Upper lobe of left lung (tissue), 6 donors: ENCODE data around the gene VKORC1. TPM values are rescaled to one million over a fixed set of nuclear protein-coding genes. Genes with fewer than 3 reads are reported as not detected.
A peak's percentile ranks its signal among the peaks of the same experiment; 100 is the strongest.

Source experiments
- ATAC-seq, 2 donors: fragments of 200-7000 bp; cut with Tn5 transposase; one replicate each; pipeline ENCODE4 v1.9.1; 2022; ENCODE audit warnings: mild to moderate bottlenecking in 2 of 2, moderate library complexity in 2 of 2; ENCODE audit not compliant: low FRiP score in 2 of 2
- DNase-seq, 2 donors: peaks; one replicate each; pipeline ENCODE4 v3.0.0-alpha.2; 2019 to 2020
- H3K27ac ChIP-seq, 4 donors: fragments of 200-600 bp; sonication (generic); one replicate each; pipeline ENCODE4 v1.5.1; 2016 to 2019
- H3K27me3 ChIP-seq, 4 donors: fragments of 200-600 bp; sonication (generic); one replicate each; pipeline ENCODE4 v1.5.1; 2017 to 2019
- H3K36me3 ChIP-seq, 4 donors: fragments of 200-600 bp; sonication (generic); one replicate each; pipeline ENCODE4 v1.5.1; 2016 to 2019
- H3K4me1 ChIP-seq, 4 donors: fragments of 200-600 bp; sonication (generic); one replicate each; pipeline ENCODE4 v1.5.1; 2018 to 2019
- H3K4me3 ChIP-seq, 4 donors: fragments of 200-600 bp; sonication (generic); one replicate each; pipeline ENCODE4 v1.5.1; 2017 to 2019; ENCODE audit warnings: mild to moderate bottlenecking in 2 of 4, moderate library complexity in 1 of 4
- H3K9me3 ChIP-seq, 4 donors: fragments of 200-600 bp; sonication (generic); one replicate each; pipeline ENCODE4 v1.5.1; 2018 to 2019
- EP300 ChIP-seq, 4 donors: sonication (generic); formaldehyde crosslinking; IDR thresholded peaks; one replicate each; pipeline ENCODE4 v1.5.1; 2017; ENCODE audit warnings: antibody characterized with exemption in 4 of 4, control low read depth in 2 of 4
- POLR2A ChIP-seq, 4 donors: fragments of 450-650 bp; IDR thresholded peaks; one replicate each; pipeline ENCODE4 v1.5.1; 2016 to 2017; ENCODE audit warnings: antibody characterized with exemption in 4 of 4, mild to moderate bottlenecking in 2 of 4
- POLR2AphosphoS5 ChIP-seq, 2 donors: sonication (generic); formaldehyde crosslinking; IDR thresholded peaks; one replicate each; pipeline ENCODE4 v1.5.1; 2017; ENCODE audit warnings: antibody characterized with exemption in 2 of 2
- WGBS, 2 donors: methylation state at CpG; one replicate each; pipeline ENCODE4 v1.1.5; 2017 to 2018; 5-methylcytosine and 5-hydroxymethylcytosine counted together
- total RNA-seq, 6 donors: library from RNA; depleted of rRNA in 4 of 6; stranded (reverse); fragments of >200 nt in 4 of 6; gene quantifications; one replicate each; pipeline versions ENCODE4 v1.1.0 to v1.2.1, GENCODE V29; 2016 to 2021
- TF ChIP-seq, protein P1 (sequence below), 6 experiments: fragments of 450-650 bp in 4 of 6; fragments of 200-600 bp in 2 of 6; sonication (generic) in 2 of 6; IDR thresholded peaks; one replicate each; pipeline ENCODE4 v1.5.1; 2016 to 2019; ENCODE audit warnings: antibody characterized with exemption in 6 of 6
- donor health status: DM: no; HTN: no; CAD: no; lungs with moderate emphysema.
- donor health status: DM: no; HTN: yes; CAD: no; lungs with severe emphysema.

VKORC1 gene
- total RNA-seq, 6 donors from 2014 or later, result 37.7 to 105 (median 61.4) TPM

DNA sequence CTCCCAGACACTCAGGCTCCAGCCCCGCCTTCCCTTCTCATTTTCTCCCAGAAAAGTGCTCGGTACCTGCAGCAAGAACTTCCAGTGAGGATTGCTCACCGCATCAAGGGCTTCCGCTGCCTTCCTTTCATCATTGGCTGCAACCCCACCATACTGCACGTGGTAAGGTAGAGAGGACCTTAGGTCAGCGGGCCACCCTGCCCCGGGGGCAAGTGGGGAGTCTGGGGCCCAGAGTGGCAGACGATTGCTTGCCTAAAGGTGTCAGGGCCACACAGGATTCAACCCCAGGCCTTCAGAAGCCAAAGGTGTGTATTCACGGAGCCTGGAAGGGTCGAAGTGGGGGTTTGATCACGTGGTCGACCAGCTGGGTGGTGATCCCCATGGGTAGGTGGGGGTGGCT is 15.0 kb upstream of the VKORC1 start:
- peaks cover 15 to 51% (median 28%) of the 10 kb centered on the region in 4 donors for H3K4me1 ChIP-seq
- ATAC-seq (no peak), DNase-seq (peak in 1 of 2 donors; percentile 57)
- H3K36me3 ChIP-seq, result peaks cover 11 to 39% (median 30%) of the 10 kb centered on the region in 4 donors
- no peaks in the 10 kb centered on the region for H3K27me3 ChIP-seq
- no peaks in the 10 kb centered on the region for H3K9me3 ChIP-seq
- H3K4me3 ChIP-seq, result no peak overlapping the region
- H3K27ac ChIP-seq, result peak overlapping the region in 2 of 4 donors; percentile 42 to 93
- TF ChIP-seq, protein P1, sequence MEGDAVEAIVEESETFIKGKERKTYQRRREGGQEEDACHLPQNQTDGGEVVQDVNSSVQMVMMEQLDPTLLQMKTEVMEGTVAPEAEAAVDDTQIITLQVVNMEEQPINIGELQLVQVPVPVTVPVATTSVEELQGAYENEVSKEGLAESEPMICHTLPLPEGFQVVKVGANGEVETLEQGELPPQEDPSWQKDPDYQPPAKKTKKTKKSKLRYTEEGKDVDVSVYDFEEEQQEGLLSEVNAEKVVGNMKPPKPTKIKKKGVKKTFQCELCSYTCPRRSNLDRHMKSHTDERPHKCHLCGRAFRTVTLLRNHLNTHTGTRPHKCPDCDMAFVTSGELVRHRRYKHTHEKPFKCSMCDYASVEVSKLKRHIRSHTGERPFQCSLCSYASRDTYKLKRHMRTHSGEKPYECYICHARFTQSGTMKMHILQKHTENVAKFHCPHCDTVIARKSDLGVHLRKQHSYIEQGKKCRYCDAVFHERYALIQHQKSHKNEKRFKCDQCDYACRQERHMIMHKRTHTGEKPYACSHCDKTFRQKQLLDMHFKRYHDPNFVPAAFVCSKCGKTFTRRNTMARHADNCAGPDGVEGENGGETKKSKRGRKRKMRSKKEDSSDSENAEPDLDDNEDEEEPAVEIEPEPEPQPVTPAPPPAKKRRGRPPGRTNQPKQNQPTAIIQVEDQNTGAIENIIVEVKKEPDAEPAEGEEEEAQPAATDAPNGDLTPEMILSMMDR (IDR thresholded peaks at IDR 0.05), result no peak
- TF ChIP-seq POLR2A (IDR thresholded peaks at IDR 0.05), result no peak
- TF ChIP-seq POLR2AphosphoS5 (IDR thresholded peaks at IDR 0.05), result no peak
- no peak for TF ChIP-seq EP300 (IDR thresholded peaks at IDR 0.05)
- 88 to 95% methylated on average over 7 to 12 of the region's 12 CpGs for WGBS, 2 donors

DNA sequence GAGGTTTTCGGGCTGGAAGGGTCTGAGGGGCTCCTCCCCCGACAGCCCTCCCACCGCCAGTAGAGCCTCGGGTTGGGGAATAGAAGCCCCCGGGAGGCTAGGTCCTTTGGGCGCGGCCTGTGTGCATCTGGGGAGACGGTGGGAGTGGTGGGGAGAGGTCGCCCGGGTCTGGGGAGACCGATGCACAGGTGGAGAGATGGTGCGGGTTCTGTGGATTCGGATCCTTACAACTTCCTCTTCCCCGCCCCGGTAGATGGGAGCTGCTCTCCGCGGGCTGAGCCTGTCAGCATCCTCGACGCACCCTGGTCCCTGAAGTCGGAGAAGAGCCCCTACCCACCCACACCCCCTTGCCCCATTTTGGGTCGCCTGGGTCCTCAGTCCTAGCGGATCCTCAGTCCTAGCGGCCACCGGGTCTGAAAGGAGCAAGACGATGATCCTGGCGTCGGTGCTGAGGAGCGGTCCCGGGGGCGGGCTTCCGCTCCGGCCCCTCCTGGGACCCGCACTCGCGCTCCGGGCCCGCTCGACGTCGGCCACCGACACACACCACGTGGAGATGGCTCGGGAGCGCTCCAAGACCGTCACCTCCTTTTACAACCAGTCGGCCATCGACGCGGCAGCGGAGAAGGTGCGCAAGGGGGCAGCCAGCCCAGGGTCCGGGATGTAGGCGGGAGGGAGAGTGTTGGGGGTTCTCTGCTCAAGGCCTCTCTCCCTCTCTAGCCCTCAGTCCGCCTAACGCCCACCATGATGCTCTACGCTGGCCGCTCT is 14.4 kb upstream of the VKORC1 start:
- Histone ChIP-seq H3K4me3 (peak overlapping the region; percentile 68 to 97 (median 78)), H3K36me3 (peaks cover 11 to 39% (median 30%) of the 10 kb centered on the region in 4 donors), H3K4me1 (peaks cover 15 to 45% (median 27%) of the 10 kb centered on the region in 4 donors), H3K9me3 (no peaks in the 10 kb centered on the region), H3K27me3 (no peaks in the 10 kb centered on the region), H3K27ac (peak overlapping the region; percentile 78 to 93 (median 89))
- 48 to 85% methylated on average over 15 to 54 of the region's 57 CpGs for WGBS, 2 donors
- ATAC-seq, result no peak
- TF ChIP-seq POLR2AphosphoS5 (IDR thresholded peaks at IDR 0.05), result no peak
- peak in 1 of 2 donors; percentile 79 for DNase-seq

DNA sequence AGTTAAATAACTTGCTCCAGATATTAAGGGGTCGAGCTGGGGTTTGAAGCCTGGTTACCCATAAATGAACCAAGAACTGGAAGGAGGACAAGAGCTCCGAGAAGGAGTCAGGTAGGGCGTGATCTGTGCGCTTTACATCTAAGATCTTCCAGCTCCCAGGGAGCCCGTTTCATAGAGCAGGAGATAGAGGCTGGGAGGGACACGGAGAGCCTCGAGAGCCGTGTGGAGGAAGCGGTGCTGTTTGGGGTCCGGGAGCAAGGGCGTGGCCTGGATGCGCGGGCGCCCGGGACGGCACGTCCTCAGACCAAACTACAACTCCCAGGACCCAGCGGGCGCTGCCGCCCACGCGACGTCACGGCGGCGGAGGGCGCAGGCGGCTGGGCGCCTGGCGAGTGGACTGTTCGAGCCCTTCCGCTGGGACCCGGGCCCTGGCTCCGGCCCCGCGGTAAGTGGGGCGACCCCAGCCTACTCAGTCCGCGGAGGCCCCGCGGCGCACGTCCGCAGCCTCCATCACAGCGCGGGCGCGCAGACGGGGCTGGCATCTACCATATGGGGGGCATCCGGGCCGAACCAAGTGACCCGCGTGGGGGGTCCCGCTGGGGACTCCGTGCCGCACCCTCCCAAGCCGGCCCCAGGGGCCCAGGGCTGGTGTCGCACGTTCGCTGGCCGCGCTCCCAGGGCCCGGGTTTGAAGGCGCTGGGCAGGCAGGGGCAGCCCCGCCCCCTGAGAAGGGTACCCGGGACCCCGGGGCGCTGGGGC is 13.6 kb upstream of the VKORC1 start, which contains the start of gene BCKDK:
Gene BCKDK (plus strand): TSS at position 352 of the 759 bp plus-strand sequence. CDS start 838 bp downstream, outside the sequence.
- TF ChIP-seq, protein P1 (IDR thresholded peaks at IDR 0.05), result no peak
- TF ChIP-seq POLR2A (IDR thresholded peaks at IDR 0.05), result peak in 2 of 4 donors; percentile 12 to 79
- TF ChIP-seq EP300 (IDR thresholded peaks at IDR 0.05), result no peak
- TF ChIP-seq POLR2AphosphoS5 (IDR thresholded peaks at IDR 0.05), result peak; percentile 47 to 78
- peak within 1 kb of the TSS; percentile 68 to 97 (median 78) for H3K4me3 ChIP-seq
- WGBS, 2 donors, result 10 to 29% methylated on average over 8 to 23 of the region's 68 CpGs
- H3K27me3 ChIP-seq, result no peaks in the 10 kb centered on the region
- peaks cover 11 to 39% (median 30%) of the 10 kb centered on the region in 4 donors for H3K36me3 ChIP-seq
- ATAC-seq, result peak in 1 of 2 donors; percentile 92
- peak within 1 kb of the TSS; percentile 78 to 93 (median 89) for H3K27ac ChIP-seq
- H3K4me1 ChIP-seq, result peaks cover 15 to 37% (median 19%) of the 10 kb centered on the region in 4 donors
- DNase-seq, result peak; percentile 78 to 96
- H3K9me3 ChIP-seq, result no peaks in the 10 kb centered on the region

DNA sequence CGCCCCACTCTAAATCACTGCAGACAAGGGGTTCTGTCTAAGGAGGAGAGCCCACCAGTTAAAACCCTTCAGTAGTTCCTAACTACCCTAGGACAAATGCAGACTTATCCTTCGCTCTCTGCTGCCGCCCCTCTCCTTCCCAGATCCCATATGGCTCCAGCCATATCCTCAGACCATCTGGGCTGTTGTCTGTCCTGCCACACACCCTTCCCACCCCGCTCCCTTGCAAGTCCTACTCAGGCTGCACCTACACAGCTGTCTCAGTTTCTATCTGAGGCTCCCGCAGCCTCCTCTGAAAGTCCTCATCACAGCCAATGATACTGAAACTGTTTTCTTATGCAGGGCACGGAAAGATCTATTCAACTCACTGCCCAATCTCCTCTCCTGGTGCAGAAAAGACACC is 12.9 kb upstream of the VKORC1 start:
- ATAC-seq (no peak), DNase-seq (no peak)
- H3K4me1 ChIP-seq, result peaks cover 15 to 30% (median 18%) of the 10 kb centered on the region in 4 donors
- no peaks in the 10 kb centered on the region for H3K27me3 ChIP-seq
- 90 to 99% methylated on average over 6 of the region's 6 CpGs for WGBS, 2 donors
- H3K27ac ChIP-seq, result peak overlapping the region in 2 of 4 donors; percentile 91 to 93
- H3K4me3 ChIP-seq, result no peak overlapping the region
- H3K36me3 ChIP-seq, result peaks cover 11 to 33% (median 28%) of the 10 kb centered on the region in 4 donors
- TF ChIP-seq POLR2A (IDR thresholded peaks at IDR 0.05), result no peak
- no peak for TF ChIP-seq POLR2AphosphoS5 (IDR thresholded peaks at IDR 0.05)
- TF ChIP-seq EP300 (IDR thresholded peaks at IDR 0.05), result no peak
- TF ChIP-seq, protein P1 (IDR thresholded peaks at IDR 0.05), result no peak
- H3K9me3 ChIP-seq, result no peaks in the 10 kb centered on the region
